OCI-M1 (cell line): ENCODE results near the gene HOOK2.

ENCODE experiments used
- DNase-seq: peaks from one replicate; lab custom pipeline; 2025; lab: John Stamatoyannopoulos, UW

Gene HOOK2

DNA sequence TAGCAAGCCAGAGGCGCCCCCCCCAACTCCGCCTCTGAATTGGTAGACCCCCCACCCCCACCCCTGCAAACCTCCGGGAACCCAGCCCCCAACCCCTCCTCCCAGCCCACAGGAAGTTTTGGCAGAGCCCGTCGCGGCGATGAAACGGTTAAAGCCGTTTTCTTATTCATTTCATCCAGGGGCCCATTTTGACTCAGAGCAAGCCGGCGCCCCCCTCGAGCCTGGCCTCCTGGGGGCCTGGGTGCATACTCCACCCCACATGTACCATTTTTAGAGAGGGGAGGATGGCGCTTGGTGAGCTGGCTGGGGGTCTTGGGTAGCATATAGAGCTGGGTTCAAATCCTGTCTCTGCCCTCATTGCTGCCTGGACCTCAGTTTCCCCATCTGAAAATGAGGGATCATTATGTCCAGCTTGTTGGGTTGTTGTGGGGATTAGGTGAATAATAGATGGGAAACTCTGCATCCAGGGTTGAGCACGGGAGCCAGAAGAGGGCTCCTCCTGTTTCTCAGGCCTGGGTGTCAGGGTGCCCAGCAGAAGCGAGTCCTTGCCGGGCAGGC lies 8.0 kb upstream of the HOOK2 start:
- DNase-seq = peak; percentile 12

- peak; percentile 67 for DNase-seq
Measured at GRCh38 chr19:12782424-12783290, 7.3 kb upstream of the HOOK2 start.

- no peak for DNase-seq
Measured at GRCh38 chr19:12782174-12782423, 6.7 kb upstream of the HOOK2 start.

DNA sequence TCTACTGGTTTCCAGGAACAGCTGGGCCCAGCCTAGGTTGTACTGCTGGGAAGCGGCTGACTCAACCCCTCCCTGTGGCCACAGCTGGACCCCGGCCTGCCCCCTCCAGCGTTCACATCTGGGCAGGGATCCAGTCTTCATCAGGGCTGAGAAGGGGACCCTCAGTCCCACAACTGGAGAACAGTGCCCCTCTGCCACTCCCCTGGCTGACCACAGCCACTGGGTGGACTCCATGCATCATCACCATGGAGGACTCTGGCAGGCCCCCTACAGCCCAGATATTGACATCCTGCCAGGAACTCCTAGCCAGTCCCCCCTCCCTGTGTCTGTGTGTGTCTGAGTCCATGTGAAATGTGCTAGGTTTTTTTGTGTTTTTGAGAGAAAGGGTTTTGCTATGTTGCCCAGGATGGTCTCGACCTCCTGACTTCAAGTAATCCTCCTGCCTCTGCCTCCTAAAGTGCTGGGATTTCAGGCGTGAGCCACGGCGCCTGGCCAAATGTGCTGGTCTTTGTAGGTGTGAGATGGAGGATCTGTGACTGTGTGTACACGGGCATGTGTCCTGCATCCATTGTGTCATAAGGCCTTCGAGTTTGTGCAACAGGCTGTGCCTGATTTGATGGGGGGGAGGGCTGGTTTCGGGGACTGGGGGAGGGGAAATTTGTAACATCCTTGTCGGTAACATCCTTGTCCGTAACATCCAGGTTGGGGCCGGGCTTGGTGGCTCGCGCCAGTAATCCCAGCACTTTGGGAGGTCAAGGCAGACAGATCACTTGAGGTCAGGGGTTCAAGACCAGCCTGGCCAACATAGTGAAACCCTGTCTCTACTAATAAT lies 4.0 kb upstream of the HOOK2 start:
- peak; percentile 68 for DNase-seq

GRCh38 chr19:12778905-12779161 lies 3.5 kb upstream of the HOOK2 start:
- DNase-seq = no peak

GRCh38 chr19:12778017-12778904 lies 2.9 kb upstream of the HOOK2 start:
- peak; percentile 58 for DNase-seq

DNA sequence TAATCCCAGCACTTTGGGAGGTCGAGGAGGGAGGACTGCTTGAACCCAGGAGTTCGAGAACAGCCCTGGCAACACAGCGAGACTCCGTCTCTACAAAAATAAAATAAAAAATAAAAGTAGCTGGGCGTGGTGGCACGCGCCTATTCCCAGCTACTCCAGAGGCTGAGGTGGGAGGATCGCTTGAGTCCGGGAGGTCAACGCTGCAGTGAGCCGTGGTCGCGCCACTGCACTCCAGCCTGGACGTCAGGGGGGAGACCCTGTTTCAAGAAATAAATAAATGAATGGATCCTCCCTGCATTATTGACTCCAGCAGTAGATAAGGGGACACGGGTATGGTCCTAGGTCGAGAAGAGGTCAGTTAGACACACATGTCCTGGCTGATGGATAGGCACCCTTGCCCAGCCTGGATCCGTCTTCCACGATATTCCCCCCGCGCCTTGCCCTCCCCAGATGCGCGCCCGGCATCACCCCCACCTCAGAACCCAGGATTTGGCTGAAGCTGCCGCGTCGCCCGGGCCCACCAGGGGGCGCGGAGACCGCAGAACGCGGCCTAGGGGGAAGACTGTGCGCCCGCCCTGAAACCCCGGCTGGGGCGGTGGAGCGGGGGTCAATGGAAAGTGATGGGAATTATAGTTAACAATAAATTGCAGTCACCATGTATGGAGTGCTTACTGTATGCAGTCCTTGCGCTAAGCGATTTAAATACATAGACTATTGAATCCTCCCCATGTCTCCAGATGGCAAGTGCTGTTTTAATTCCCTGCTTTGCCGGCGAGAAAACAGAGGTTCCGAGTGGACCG lies 2.1 kb upstream of the HOOK2 start:
- DNase-seq = peak; percentile 81

DNA sequence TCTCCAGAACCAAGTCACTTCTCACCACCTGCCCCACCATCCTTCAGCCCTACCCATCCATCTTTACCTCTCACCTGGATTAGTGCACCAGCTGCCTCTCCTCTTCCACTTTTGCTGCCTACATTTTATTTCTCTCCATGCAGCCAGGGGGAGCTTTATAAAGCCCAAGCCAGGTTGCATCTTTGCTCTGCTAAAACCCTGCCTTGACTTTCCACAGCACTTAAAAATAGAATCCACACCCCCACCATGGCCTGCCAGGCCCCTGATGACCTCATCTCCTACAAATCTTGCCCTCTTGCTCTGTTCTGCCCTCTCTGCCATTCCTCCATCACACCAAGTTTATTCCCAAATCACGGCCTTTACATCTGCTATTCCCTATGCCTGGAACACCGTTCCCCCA lies 1.8 kb downstream of the HOOK2 start:
- peak; percentile 26 for DNase-seq

DNA sequence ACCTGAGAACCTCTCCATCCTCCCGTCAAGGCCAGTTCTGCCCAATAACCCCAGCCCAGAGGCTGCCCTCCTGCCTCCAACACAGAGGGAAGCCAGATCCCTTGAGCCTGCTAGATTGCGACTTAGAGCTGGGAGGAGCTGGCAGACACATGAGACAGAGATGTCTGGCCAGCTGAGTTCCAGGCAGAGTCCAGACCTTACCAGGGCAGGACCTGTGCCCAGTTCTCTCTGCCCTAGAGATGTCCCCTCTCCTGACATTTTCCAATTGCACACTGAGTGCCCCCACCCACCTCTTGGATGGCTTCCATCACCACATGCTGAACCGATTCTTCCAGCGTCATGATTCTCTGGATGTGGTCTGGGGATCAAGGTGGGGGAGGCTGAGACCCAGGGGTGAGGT lies 3.0 kb downstream of the HOOK2 start:
- DNase-seq = no peak

- DNase-seq = no peak
Measured at GRCh38 chr19:12770922-12771321, 4.4 kb downstream of the HOOK2 start.

DNA sequence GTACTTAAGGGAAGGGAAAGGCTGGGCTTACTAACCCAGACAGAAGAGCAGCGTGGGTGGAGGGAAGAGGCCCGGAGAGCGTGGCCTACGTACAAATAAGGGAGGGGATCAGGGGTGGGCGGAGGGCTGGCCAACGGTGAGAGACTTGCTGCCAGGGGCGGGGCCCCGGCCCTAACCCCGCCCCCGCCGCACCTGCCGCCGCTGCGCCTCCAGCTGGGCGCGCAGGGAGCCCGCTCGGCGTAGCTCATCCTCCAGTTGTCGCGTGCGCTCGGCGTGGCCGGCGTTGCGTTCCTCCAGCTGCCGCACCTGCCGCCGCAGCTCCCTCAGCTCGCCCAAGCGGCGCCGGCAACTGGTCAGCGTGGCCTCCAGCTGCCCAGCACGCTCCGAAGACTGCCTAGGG lies 5.7 kb downstream of the HOOK2 start:
- no peak for DNase-seq

DNA sequence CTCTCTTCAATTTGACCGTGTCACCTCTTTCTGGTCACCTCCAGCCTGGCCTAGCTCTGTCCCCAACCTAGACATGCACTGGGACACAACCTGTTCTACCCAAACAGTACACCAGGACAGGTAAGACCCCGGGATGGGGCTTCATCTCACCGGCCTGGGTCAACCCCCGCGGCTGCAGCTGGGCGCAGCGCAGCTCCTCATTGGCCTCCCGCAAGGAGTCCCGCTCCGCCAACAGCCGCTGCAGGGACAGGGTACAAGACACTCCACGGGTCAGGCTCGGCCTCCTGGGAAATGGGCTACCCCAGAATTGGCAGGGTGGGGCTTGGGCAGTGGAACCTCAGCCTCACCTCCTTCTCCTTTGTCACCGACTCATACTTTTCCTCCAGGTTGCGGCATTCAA lies 7.7 kb downstream of the HOOK2 start:
- no peak for DNase-seq

DNA sequence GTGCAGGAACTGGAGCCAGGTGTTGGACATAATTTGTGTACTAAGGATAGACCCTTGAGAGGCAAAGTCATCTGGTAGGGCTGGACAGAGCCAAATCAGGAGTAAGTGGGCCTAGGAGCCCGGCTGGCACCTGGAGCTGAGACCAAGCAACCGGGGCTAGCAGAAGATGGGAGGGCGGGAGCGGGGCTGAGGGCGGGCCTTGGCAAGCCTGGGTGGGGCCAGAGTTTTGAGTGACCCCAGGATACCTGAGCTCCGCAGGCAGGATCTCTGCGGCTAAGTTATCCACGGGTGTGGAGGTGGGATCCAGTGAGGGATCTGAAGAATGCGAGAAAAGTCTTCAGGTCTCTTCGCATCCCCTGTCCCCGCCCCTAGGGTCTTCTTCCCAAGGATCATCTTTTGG lies 8.2 kb downstream of the HOOK2 start:
- DNase-seq = no peak

DNA sequence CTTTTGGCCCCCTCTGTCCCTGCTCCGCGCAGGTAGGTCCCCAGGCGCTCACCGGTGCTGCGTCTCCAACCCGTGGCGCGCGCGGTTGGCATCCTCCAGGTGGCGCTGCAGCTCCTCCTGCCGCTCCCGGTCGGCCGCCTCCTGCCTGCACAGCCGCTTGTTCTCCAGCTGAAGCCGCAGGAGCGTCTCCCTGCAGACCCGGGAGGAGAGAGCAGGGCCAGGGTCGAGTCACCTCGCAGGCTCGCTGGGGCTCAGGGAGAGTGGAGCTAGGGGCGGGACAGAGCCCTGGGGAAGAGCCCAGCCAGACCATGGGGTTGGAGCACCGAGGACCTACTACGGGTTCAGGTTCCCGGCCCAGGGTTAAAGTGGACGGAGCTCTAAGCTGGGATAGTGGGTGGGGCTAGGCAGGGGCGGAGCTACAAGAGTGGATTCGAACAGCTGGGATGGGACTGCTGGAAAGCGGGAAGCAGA lies 9.3 kb downstream of the HOOK2 start:
- DNase-seq = no peak

DNA sequence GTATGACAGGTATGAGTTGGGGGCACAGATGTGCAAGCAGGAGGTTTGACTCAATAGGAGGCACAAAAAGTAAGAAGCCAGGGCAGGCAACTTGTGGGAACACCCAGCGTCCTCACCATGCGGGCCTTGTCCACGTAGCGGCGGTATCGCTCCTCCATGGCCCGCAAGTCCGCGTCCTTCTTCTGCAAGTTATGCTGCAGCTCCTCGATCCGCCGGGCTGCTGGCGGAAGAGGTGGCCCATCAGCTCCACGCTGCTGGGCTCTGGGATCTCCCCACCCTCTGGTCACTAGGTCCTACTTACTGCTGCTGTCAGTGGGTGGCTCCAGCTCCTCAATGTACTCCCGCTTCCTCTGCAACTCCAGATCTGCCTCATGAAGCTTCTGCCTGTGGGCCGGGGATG lies 10.7 kb downstream of the HOOK2 start:
- no peak for DNase-seq

GRCh38 chr19:12763100-12763499 lies 12.3 kb downstream of the HOOK2 start:
- DNase-seq = no peak

GRCh38 chr19:12759686-12760085 lies 15.7 kb downstream of the HOOK2 start:
- no peak for DNase-seq

DNA sequence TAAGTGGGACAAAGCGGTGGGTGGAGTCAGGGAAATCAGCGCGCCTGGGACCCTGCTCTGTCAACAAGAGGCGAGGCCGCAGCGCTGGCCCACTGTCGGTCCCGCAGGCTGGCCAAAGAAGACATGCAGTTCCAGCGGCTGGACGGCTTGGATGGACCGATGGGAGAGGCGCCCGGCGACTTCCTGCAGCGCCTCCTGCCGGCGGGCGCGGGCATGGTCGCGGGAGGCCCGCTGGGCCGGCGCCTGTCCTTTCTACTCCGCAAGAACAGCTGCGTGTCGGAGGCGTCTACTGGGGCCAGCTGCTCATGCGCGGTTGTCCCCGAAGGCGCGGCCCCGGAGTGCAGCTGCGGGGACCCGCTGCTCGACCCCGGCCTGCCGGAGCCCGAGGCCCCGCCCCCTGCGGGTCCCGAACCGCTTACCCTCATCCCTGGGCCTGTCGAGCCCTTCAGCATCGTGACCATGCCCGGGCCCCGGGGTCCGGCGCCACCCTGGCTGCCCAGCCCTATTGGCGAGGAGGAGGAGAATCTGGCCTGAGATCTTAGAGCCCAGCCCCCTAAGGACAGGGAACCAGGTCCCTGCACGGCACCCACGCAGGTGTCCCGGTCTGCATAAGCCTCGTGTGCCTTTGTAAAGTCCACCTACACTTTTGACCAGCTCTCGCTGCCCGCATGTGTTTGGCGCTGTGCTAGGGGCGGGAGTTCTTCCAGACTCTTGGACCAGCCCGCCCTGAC lies 17.6 kb downstream of the HOOK2 start:
- peak; percentile 79 for DNase-seq

GRCh38 chr19:12756150-12756883 lies 19.0 kb downstream of the HOOK2 start:
- DNase-seq = no peak
